ENCODE data around the gene LRFN2. TPM values are rescaled to one million over a fixed set of nuclear protein-coding genes. Genes with fewer than 3 reads are reported as not detected.

LRFN2 gene
- total RNA-seq, 1 donor from 2014 or later = not detected

- Histone ChIP-seq H3K4me1 (peaks cover 25% of the 10 kb centered on the region), H3K36me3 (no peaks in the 10 kb centered on the region), H3K27me3 (ENCODE audit: low read depth) (peaks cover 80% of the 10 kb centered on the region), H3K4me3 (no peak overlapping the region), H3K9me3 (replicated peaks) (no peaks in the 10 kb centered on the region), H3K27ac (replicated peaks) (no peak overlapping the region)
- DNase-seq = no peak
- intact Hi-C loops (cut with micrococcal nuclease) = no loop called here
- no peak for TF ChIP-seq CTCF (IDR thresholded peaks at IDR 0.05; ENCODE audit: borderline replicate concordance)
Observed at GRCh38 chr6:40426346-40427066, 160.7 kb downstream of the LRFN2 start.

DNA sequence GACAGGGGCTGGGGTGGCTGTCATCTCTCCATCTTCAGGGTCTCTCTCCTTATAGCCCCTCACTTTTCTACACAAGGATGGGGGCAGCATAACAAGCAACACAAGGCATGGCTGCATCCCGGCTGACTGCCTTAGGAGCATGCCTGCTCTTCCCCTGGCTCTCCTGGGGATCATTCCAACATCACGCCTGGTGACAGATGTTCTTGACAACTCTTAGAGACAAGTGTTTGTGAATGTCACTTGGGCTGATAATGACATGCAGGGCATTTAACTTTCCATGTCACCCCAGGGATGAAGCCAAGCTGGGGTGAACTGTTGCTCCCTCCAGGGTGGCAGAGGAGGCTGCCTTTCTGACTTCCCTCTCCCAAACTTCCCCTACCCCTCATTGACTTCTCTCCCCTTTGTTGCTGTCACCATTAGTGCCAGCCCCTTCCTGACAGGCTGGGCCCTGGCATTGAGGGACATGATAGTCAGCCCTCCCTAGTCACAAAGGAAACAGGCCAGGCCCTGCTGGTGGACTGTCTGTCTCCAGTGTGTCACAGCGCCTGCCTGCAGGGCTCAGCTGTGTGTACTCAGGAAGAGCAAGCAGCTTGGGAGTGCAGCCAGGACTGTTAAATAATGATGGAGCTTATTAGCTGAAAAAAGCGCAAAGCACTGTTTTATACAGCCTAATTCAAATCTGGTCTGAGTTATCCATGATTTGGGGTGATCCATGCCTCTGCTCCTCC, 161.8 kb downstream of the LRFN2 start:
- H3K36me3 ChIP-seq = no peaks in the 10 kb centered on the region
- H3K4me1 ChIP-seq = peaks cover 25% of the 10 kb centered on the region
- H3K27ac ChIP-seq (replicated peaks) = peak overlapping the region; percentile 71
- peak; percentile 40 for DNase-seq
- intact Hi-C loops (cut with micrococcal nuclease) = no loop called here
- no peaks in the 10 kb centered on the region for H3K9me3 ChIP-seq (replicated peaks)
- no peak overlapping the region for H3K4me3 ChIP-seq
- peaks cover 80% of the 10 kb centered on the region for H3K27me3 ChIP-seq (ENCODE audit: low read depth)
- TF ChIP-seq CTCF (IDR thresholded peaks at IDR 0.05; ENCODE audit: borderline replicate concordance) = no peak

DNA sequence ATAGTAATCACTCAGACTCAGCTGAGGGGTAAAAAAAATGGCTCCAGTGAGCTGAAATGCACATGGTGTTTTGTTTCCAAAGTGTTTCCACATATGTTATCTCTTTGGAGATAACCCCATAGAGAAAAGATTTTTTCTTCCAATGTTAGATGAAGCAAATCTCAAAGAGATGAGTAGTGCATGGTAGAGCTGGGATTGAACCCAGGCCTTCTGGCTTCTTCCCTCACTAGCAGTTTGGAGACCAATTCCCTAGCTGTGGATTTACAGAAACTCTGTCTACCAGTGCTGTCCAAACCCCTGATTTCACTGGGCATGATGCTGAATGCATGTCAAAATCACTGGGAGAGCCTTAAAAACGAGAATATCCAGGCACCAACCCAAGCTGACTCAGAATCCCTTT, 165.1 kb downstream of the LRFN2 start:
- Histone ChIP-seq H3K36me3 (no peaks in the 10 kb centered on the region), H3K4me3 (no peak overlapping the region), H3K27me3 (ENCODE audit: low read depth) (peaks cover 81% of the 10 kb centered on the region), H3K9me3 (replicated peaks) (no peaks in the 10 kb centered on the region), H3K4me1 (peaks cover 28% of the 10 kb centered on the region), H3K27ac (replicated peaks) (no peak overlapping the region)
- DNase-seq = no peak
- intact Hi-C loops (cut with micrococcal nuclease) = no loop called here
- no peak for TF ChIP-seq CTCF (IDR thresholded peaks at IDR 0.05; ENCODE audit: borderline replicate concordance)

- DNase-seq = no peak
- TF ChIP-seq CTCF (IDR thresholded peaks at IDR 0.05; ENCODE audit: borderline replicate concordance) = no peak
- Histone ChIP-seq H3K36me3 (no peaks in the 10 kb centered on the region), H3K27me3 (ENCODE audit: low read depth) (peaks cover 80% of the 10 kb centered on the region), H3K4me1 (peaks cover 16% of the 10 kb centered on the region), H3K4me3 (no peak overlapping the region), H3K27ac (replicated peaks) (no peak overlapping the region), H3K9me3 (replicated peaks) (no peaks in the 10 kb centered on the region)
- intact Hi-C loops (cut with micrococcal nuclease) = no loop called here
Observed at GRCh38 chr6:40419946-40420728, 167.0 kb downstream of the LRFN2 start.

GRCh38 chr6:40419377-40419776, 167.8 kb downstream of the LRFN2 start:
- no peaks in the 10 kb centered on the region for H3K9me3 ChIP-seq (replicated peaks)
- no peak overlapping the region for H3K4me3 ChIP-seq
- peaks cover 12% of the 10 kb centered on the region for H3K4me1 ChIP-seq
- H3K36me3 ChIP-seq = no peaks in the 10 kb centered on the region
- DNase-seq = no peak
- no peak overlapping the region for H3K27ac ChIP-seq (replicated peaks)
- intact Hi-C loops (cut with micrococcal nuclease) = no loop called here
- H3K27me3 ChIP-seq (ENCODE audit: low read depth) = peaks cover 87% of the 10 kb centered on the region
- TF ChIP-seq CTCF (IDR thresholded peaks at IDR 0.05; ENCODE audit: borderline replicate concordance) = no peak

Measured in left ventricle myocardium inferior (tissue), 1 donor.